Ureter (tissue), 1 donor: ENCODE measurements around the gene PREB. TPM values are rescaled to one million over a fixed set of nuclear protein-coding genes. Genes with fewer than 3 reads are reported as not detected.
"Not testable (repeated sequence)": the region's sequence is repeated elsewhere in the genome, so short reads cannot be mapped to it uniquely, and the experiment has no call there.

ENCODE experiments used
- DNase-seq: peaks from one replicate; pipeline ENCODE4 v3.0.0-alpha.2; 2020; ENCODE audit warnings: low spot score
- total RNA-seq: library from RNA; stranded (reverse); gene quantifications from one replicate; pipeline ENCODE4 v1.2.4, GENCODE V29; 2023
- donor health status: DM: yes; HTN: yes; CAD: no.

The PREB gene
- total RNA-seq, 1 donor from 2014 or later: 45.6 TPM

DNA sequence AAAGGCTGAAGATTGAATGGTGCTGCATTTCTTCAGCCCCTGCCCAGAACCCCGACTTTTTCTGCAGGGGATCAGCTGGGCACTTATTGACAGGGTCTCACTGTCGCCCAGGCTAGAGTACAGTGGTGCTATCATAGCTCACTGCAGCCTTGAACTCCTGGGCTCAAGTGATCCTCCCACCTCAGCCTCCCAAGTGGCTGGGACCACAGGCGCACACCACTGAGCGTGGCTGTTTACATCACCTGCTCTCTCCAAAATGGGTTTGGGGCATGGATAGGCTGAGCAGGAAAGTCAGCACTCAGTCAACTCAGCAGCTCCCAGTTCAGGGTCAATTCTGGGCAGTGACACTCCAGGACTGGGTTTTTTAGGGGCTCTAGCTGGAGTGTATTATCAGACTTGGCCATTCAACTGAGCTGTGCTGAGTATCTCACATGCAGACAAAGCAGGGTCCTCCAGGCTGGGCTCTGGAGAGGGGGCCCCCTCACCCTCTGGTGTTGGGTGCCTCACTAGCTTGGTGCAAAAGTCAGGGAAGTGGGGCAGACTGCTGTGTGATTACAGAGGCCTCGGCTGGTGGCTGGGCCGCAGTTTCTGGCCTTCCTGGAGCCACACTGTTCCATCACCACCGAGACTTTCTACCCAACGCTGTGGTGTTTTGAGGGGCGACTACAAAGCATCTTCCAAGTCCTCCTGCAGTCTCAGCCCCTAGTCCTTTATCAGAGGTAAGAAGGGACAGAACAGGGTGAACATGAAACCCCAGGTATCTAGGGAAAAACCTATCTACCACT is 6.4 kb downstream of the PREB start:
- DNase-seq: no peak

DNA sequence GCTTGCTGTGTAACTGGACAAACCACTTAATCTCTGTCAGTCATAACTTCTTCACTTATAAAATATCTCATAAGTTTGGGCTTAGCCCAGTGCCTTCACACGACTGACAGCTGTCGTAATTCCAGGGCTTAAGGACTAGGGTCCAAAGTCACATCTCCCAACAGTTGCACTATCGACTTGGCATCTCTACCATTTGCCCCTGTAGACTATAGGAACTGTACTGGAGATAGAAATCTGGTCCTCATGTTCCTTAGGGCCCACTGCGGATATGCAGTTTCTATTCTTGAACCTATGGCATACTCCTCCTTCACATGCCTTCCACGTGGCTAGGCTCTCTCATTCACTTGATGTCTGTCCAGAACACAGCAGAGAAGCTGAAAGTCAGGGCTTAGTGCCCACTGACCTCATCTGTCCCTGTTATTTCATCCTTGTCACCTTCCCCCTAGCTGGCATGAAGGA is 8.2 kb downstream of the PREB start:
- no peak for DNase-seq

DNA sequence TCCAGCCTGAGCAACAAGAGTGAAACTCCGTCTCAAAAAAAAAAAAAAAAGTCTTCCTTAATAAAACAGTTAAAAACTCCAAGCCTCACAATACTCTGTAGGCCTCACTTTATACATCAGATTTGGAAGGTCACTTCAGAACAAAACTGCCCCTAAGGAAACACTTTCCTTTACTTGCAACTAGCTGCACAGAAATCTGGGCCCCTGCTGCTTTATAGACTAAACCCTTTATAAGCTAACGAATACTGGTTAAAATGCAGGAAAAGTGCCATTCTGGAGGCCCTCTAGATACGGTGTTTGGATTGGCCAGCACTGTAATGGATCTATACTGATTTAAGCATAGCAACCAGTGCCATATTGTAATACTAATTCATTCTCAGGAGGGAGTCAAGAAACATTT is 9.3 kb downstream of the PREB start:
- no peak for DNase-seq

DNA sequence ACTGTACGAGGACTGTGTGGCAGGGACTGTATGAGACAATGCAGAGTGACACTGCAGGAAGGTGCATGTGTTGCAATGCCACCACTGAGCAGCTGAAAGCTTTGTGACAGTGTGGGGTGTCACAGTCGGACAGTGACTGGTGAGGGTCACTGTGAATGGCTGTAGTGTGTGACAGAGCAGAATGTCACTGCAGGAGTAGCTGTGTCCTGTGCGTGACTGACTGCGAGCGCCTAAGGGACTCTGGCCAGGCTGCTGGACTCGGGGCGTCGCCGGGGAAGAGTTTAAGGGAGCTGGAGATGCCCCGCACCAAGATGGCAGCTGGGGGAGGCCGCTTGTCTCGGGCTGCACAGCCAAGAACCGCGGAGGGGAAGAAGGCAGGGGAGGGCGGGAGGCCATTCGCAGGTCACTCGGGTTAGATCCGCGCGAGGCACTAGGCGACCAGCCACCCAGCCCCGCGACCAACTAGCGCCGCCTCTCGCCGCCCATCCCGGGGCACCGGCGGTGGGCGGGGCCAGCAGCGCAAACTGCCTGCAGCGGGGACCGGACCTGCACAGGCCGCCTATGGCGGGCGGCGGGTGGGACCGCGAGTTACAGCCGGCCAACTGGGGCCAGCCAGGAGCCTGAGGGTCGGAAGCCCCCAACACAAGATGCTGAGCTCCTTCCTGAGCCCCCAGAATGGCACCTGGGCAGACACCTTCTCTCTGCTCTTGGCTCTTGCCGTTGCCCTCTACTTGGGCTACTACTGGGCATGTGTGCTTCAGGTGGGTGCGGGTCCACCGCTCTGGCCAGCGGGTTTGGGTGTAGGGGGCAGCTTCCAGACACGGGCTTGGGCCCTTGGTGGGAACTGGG is 10.9 kb downstream of the PREB start, which contains the start of gene ABHD1:
Gene ABHD1, plus strand, starts transcription at position 514 of the 849 bp plus-strand sequence. Its CDS starts 134 bp downstream, at position 648.
- DNase-seq: peak; percentile 62

DNA sequence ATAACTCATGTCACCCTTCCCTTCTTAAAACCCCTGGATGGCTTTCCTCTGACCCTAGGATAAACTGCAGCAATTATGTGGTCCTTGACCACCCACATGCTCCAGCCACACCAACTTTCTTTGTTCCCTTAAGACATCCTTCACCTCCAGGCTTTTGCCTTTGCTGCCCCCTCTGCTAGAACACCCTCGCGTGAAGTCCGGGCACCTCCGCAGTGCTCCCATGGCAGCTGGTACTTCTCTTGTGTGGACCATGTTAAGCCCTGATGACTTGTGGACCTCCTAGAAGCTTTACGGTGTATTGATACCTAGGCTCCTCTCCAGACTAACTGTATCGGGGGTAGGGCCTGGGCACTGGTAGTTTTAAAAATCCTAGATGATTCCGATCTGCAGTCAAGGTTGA is 11.6 kb downstream of the PREB start:
- DNase-seq: no peak

DNA sequence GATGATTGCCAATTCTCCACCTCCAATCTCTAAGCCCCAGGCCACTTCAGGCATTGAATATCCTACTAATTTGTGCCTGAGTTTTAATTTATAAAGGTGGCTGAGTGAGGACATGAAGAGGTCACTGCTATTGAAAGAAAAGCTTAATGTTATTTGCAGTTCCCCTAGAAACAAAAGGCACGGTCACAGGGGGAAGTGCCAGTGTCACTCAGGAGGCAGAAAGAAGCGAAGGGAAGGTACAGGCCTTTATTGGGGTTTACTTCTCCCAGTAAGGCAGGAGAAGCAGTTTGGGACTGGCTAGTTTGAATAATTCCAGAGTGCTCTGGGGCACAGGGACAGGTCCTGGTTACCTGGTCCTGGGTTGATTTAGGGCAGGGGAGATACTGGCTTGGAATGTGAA is 12.5 kb downstream of the PREB start:
- no peak for DNase-seq

DNA sequence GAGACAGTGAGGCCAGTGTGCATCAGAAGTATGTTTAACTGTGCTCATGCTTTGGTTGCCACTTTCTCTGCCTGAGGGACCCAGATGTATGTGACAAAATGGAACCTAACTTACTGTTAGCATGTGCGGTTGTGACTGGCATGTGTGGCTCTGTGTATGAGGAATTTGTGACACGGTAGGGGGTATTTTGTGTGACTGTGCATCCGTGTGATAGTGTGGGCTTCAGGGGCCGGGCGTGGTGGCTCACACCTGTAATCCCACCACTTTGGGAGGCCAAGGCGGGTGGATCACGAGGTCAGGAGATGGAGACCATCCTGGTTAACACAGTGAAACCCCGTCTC is 15.1 kb downstream of the PREB start:
- DNase-seq: not testable (repeated sequence)

DNA sequence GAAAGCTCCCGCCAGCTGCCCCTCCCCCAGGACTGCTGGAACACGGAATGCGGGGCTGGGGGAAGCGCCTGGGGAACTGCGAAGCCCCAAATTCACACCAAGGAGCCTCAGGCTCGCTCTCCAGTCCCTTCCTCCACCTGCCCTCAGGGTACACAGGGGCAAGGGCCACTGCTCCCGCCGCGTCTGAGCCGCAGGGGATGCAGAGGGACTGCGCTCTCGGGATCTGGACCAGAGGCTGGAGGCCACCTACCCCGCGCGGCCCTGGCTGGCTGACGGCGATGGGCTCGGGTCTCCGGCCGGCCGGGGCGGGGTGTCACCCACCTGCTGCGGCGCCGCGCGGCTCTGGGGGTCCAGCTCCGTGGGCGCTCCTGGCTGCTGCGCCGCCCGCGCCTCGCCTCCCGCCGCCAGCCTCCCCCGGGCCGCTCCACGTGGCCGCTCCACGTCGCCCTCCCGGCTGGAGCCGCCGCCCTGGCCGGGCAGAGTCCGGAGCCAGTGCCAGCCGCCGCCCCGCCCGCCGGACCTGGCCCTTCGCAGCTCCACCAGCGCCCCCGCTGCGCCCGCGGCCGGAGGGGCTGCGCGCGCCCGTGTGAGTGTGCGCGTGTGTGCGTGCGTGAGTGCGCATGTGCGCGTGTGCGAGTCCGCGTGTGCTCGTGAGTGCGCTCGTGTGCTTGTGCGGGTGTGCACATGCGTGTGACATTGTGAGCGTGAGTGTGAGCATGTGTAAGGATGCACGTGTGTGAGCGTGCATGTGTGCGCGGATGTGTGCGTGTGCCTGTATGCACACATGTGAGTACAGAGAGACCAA is 15.7 kb downstream of the PREB start, which contains the start of gene CGREF1:
Gene CGREF1, minus strand, starts transcription at position 604 of the 805 bp plus-strand sequence. CDS start 14,762 bp downstream, outside the sequence.
- DNase-seq: no peak

DNA sequence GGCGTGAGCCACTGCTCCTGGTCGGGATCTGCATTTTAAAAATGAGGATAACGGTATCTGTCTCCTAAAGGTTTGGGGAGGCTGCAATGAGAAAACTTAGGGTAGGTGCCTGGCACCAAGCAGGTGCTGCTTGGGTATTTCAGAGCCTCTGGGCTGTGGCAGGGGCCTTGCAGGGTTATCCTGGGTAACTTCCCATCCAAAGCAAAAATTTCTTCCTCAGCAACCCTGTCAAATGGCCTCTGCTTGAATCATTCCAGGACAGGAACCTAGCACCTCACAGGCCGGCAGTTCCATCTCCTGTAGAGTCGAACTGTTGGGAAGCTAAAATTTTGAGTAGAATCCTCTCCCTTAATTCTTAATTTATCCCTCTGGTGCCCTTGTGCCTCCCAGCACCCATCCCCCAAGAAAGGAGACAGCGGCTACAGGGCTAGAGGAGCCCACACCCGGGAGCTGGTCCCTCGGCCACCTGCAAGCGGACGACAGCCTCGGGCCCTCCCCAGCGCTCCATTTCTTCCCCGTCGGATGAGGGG is 16.4 kb downstream of the PREB start:
- DNase-seq: no peak

DNA sequence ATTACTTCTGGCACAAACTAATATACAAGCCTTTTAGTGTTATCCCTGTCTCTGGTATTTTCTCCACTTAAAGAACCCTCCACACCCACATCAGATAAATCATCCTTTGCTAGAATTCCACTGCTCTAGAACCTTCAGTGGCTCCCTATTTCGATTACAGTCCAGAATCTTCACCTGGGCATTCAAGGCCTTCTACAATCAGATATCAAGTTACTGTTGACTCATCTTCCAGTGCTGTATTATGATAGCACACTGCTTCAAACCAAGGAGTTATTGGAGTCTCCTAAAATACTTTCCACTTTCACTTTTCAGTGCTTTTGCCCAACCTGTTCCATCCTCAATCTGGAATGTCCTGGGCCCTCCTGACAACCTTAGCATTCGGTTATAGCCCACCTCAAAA is 18.9 kb downstream of the PREB start:
- DNase-seq: no peak

DNA sequence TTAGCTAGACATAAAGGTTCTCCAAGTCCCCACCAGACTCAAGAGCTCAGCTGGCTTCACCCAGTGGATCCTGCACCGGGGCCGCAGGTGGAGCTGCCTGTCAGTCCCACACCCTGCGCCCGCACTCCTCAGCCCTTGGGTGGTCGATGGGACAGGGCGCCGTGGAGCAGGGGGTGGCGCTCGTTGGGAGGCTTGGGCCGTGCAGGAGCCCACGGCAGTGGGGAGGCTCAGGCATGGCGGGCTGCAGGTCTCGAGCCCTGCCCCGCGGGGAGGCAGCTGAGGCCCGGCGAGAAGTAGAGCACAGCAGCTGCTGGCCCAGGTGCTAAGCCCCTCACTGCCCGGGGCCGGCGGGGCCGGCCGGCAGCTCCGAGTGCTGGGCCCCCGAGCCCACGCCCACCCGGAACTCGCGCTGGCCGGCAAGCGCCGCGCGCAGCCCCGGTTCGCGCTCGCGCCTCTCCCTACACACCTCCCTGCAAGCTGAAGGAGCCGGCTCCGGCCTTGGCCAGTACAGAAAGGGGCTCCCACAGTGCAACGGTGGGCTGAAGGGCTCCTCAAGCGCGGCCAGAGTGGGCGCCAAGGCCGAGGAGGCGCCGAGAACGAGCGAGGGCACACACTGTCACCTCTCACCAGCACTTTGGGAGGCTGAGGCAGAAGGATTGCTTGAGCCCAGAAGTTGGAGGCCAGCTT is 22.9 kb downstream of the PREB start:
- not testable (repeated sequence) for DNase-seq

DNA sequence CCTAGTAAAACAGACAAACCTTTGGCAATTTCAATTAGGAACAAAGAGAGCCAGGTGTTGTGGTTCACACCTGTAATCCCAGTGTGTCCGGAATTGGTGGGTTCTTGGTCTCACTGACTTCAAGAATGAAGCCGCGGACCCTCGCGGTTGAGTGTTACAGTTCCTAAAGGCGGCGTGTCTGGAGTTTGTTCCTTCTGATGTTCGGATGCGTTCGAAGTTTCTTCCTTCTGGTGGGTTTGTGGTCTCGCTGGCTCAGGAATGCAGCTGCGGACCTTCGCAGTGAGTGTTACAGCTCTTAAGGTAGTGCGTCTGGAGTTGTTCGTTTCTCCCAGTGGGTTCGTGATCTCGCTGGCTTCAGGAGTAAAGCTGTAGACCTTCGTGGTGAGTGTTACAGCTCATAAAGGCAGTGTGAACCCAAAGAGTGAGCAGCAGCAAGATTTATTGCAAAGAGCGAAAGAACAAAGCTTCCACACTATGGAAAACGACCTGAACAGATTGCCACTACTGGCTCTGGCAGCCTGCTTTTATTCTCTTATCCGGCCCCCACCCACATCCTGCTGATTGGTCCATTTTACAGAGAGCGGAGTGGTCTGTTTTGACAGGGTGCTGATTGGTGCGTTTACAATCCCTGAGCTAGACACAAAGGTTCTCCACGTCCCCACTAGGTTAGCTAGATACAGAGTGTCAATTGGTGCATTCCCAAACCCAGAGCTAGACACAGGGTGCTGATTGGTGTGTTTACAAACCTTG is 23.7 kb downstream of the PREB start:
- not testable (repeated sequence) for DNase-seq

DNA sequence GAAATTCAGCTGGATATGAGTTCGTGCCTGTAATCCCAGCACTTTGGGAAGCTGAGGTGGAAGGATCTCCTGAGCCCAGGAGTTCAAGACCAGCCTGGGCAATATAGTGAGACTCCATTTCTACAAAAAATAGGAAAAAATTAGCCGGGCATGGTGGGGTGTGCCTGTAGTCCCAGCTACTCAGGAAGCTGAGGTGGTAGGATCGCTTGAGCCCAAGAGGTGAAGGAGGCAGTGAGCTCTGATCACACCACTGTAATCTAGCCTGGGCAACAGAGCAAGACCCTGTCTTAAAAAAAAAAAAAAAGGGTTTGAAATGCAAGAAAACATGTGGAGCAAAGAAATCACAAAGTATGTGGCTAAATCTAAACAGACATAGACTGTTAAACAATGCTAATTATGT is 25.4 kb downstream of the PREB start:
- no peak for DNase-seq

DNA sequence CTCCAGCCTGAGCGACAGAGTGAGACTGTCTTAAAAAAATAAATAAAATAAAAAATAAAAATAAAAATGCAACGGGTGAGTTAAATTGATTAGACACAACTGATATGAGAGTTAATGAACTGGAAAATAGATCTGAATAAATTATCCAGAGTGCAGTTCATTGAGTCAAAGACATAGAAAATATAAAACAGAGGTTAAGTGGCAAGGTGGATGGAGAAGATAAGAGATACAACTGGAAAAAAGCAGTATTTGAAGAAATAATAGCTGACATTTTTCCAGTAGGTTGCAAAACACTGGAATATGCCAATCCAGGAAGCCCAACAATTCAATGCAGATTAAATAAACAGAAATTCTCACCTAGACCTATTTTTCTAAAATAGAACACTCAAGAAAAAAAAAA is 26.2 kb downstream of the PREB start:
- no peak for DNase-seq

DNA sequence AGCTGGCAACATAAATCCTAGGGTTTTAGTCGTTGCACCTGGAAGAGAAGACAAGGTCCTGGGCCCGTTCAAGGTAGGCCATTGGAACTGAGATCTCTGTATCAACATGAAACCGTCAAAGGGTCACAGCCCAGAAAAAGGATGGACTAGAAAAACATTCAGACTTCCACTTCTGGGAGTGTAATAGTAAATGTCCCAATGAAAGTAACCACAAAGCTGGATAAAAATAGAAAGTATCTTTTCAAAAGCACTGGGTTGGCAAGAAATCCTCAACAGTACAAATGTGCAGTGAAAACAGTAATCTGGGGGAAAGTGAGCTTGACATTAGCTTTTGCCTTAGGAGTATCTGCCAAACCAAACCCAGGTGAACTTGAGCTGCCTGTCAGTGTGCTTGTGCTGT is 28.5 kb downstream of the PREB start:
- no peak for DNase-seq

DNA sequence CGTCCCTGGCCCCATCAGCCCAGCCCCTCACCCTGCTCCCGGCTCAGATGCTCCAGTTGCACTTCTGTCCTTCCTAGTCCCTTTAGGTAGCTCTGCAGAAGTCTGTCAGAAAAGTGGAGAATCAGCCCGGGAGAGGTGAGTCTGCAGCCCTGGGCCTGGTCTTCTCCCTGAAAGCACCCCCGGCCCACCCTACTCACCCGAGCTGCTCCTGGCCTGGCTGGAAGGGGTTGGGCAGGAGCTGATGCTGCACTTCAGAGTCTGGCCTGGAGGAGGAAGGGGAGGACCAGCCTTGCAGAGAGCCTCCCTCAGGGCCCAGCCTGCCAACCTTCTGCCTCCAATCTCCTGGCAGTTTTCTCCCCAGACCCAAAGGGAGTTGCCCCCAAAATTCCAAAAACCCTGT is 32.1 kb downstream of the PREB start:
- no peak for DNase-seq

DNA sequence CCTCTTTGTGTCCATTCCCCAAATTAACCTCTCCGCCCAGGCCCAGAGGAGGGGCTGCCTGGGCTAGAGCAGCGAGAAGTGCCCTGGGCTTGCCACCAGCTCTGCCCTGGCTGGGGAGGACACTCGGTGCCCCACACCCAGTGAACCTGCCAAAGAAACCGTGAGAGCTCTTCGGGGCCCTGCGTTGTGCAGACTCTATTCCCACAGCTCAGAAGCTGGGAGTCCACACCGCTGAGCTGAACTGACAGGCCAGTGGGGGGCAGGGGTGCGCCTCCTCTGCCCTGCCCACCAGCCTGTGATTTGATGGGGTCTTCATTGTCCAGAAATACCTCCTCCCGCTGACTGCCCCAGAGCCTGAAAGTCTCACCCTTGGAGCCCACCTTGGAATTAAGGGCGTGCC is 34.4 kb downstream of the PREB start:
- no peak for DNase-seq

DNA sequence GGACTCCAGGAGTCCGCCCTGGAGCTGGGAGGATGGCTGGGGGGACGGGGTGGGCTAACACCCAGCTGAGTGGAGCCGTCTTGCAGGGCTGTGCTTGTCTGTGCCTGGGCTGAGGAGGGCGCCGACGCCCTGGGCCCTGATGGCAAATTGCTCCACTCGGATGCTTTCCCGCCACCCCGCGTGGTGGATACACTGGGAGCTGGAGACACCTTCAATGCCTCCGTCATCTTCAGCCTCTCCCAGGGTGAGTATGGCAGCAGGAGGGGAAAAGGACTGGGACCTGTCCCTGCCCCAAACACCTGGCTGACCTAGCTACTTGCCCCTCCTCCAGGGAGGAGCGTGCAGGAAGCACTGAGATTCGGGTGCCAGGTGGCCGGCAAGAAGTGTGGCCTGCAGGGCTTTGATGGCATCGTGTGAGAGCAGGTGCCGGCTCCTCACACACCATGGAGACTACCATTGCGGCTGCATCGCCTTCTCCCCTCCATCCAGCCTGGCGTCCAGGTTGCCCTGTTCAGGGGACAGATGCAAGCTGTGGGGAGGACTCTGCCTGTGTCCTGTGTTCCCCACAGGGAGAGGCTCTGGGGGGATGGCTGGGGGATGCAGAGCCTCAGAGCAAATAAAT is 35.0 kb downstream of the PREB start:
- DNase-seq: no peak

DNA sequence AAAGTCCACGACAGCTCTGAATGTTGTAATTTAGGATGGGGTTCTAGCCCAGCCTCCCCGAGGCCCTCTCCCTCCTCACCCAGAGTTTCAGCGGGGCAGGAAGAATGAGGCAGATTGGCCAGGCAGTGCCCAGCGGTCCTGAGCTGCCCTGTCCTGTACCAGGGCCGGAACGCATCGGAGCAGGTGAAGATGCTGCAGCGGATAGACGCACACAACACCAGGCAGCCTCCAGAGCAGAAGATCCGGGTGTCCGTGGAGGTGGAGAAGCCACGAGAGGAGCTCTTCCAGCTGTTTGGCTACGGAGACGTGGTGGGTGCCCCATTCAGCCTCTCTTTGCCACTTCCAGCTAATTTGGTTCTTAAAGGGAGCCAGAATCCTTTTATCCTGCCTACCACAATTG is 37.1 kb downstream of the PREB start:
- DNase-seq: no peak

DNA sequence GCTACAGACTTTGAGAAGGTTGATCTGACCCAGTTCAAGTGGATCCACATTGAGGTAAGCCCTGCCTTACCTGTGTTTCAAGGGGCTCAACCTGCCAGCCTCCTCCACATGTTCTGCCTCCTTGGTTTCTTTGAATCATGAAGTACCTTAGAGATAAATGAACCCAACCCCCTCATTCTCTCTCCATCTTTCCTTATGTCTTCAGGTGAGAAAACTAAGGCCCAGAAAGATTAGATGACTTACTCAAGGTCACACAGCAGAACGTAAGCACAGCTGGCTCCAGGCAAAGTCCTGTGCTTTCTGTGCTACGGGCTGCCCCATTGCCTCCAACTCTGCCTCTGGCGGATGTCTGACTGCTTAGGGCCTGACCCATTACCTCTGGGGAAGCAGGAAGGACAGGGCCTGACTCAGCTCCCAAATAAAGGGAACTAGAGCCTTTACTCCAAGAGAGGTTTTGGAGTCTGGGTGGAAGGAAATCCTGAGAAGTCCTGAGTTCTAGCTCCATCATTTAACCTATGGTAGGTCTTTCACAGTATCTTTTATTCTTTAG is 37.6 kb downstream of the PREB start:
- DNase-seq: no peak
